T-helper 9 cell (primary cell): ENCODE data around the gene NEDD8.
"Not testable (repeated sequence)": the region's sequence is repeated elsewhere in the genome, so short reads cannot be mapped to it uniquely, and the experiment has no call there.

Experiments used
- DNase-seq: peaks from one replicate; pipeline ENCODE4 v3.0.0-alpha.2; 2020

NEDD8 gene

GRCh38 chr14:24246765-24247212 is 14.6 kb upstream of the NEDD8 start:
- DNase-seq, result no peak

- DNase-seq, result not testable (repeated sequence)
Measured at GRCh38 chr14:24245350-24245749, 13.2 kb upstream of the NEDD8 start.

- peak; percentile 7 for DNase-seq
Measured at GRCh38 chr14:24243336-24243836, 11.2 kb upstream of the NEDD8 start.

GRCh38 chr14:24241829-24242443 is 9.8 kb upstream of the NEDD8 start:
- peak; percentile 89 for DNase-seq

GRCh38 chr14:24240110-24240918 is 8.1 kb upstream of the NEDD8 start:
- no peak for DNase-seq

GRCh38 chr14:24238527-24239037 is 6.4 kb upstream of the NEDD8 start:
- no peak for DNase-seq

- no peak for DNase-seq
Measured at GRCh38 chr14:24238123-24238522, 6.0 kb upstream of the NEDD8 start.

- DNase-seq, result no peak
Measured at GRCh38 chr14:24237463-24237955, 5.3 kb upstream of the NEDD8 start.

GRCh38 chr14:24236689-24237462 is 4.7 kb upstream of the NEDD8 start:
- DNase-seq, result no peak

- no peak for DNase-seq
Measured at GRCh38 chr14:24235804-24236688, 3.9 kb upstream of the NEDD8 start.

- no peak for DNase-seq
Measured at GRCh38 chr14:24234095-24235005, 2.2 kb upstream of the NEDD8 start.

- DNase-seq, result no peak
Measured at GRCh38 chr14:24233538-24233866, 1.3 kb upstream of the NEDD8 start.

GRCh38 chr14:24232645-24233537 is 724 bp upstream of the NEDD8 start, which contains the start of gene GMPR2:
GMPR2 (plus strand) TSS chr14:24232929; CDS start chr14:24233254, 325 bp downstream.
- no peak for DNase-seq

- no peak for DNase-seq
Measured at GRCh38 chr14:24231263-24232120, 675 bp downstream of the NEDD8 start.

- no peak for DNase-seq
Measured at GRCh38 chr14:24228902-24229301, 3.3 kb downstream of the NEDD8 start.

- no peak for DNase-seq
Measured at GRCh38 chr14:24226473-24226872, 5.7 kb downstream of the NEDD8 start.

- DNase-seq, result no peak
Measured at GRCh38 chr14:24224618-24225071, 7.5 kb downstream of the NEDD8 start.

GRCh38 chr14:24222987-24223386 is 9.2 kb downstream of the NEDD8 start:
- not testable (repeated sequence) for DNase-seq

GRCh38 chr14:24219521-24219920 is 12.6 kb downstream of the NEDD8 start:
- DNase-seq, result no peak
